ENCODE results near the gene MS4A6A. TPM values are rescaled to one million over a fixed set of nuclear protein-coding genes. Genes with fewer than 3 reads are reported as not detected.
"Not testable (repeated sequence)": the region's sequence is repeated elsewhere in the genome, so short reads cannot be mapped to it uniquely, and the experiment has no call there.

The MS4A6A gene
- total RNA-seq, 1 experiment from 2014 or later, result 0.52 TPM

DNA sequence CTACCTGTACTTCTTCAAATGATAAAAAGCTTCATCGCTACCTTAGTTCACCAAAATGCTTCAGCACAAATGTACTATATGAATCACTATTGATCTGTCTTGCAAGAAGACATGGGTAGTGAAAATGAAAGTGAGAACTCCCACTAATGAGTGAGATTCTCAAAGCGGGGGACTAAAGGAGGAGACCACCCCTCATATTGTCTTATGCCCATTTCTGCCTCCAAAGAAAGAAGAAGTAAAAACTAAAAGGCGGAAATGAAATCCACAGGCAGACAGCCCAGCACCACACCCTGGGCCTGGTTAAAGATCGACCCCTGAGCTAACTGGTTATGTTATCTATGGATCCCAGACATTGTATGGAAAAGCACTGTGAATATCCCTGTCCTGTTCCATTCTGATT is 9.7 kb upstream of the MS4A6A start:
- POLR2A ChIA-PET; CTCF ChIA-PET; BruUV-seq (replicated peaks): not testable (repeated sequence)

DNA sequence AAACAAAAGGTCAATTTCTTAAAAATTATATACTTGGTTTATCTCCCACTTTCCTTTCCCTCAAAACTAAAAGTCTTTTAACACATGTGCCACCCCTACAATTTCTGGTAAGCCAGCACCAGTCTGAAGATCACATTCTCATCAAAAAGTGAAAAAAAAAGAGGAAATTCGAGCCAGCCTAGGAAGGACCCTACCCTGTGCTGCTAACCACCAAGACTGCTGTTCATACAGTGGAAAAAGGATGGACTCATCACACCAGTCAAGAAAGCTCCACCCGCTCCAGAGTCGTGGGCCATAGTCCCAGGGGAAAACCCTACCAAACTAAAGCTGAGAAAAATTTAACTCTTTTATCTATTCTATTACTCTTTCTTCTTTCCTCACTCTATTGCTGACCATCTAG is 5.6 kb upstream of the MS4A6A start:
- H3K9ac ChIP-seq (ENCODE audit: low read length); H4K20me1 ChIP-seq (ENCODE audit: insufficient read depth); H3K27me3 ChIP-seq (ENCODE audit: insufficient read depth, low read length); H3K4me3 ChIP-seq (replicated peaks in 1 of 2; ENCODE audit: low read depth in 1 of 2, low read length in 2 of 2); BruUV-seq (replicated peaks); DNase-seq (ENCODE audit: low read depth, low spot score); H3K36me3 ChIP-seq (ENCODE audit: control insufficient read depth in 1 of 2, insufficient read depth in 2 of 2, low read length in 2 of 2); ATAC-seq; H3K9me2 ChIP-seq (ENCODE audit: insufficient read depth); H3K9me3 ChIP-seq (ENCODE audit: control insufficient read depth in 1 of 2, insufficient read depth in 1 of 2, low read depth in 1 of 2, low read length in 2 of 2); H3K79me2 ChIP-seq (ENCODE audit: insufficient read depth, low read length); H2AFZ ChIP-seq (ENCODE audit: low read depth, low read length, poor library complexity, severe bottlenecking); CTCF ChIA-PET; H3K4me2 ChIP-seq (ENCODE audit: low read length); H3K4me1 ChIP-seq (ENCODE audit: control insufficient read depth in 1 of 2, insufficient read depth in 2 of 2, low read length in 2 of 2); RAD21 ChIA-PET (ENCODE audit: low non-redundant PET in 1 of 2, low total read pairs in 2 of 2, uncharacterized antibody in 2 of 2, unreplicated experiment in 2 of 2); intact Hi-C loops (cut with micrococcal nuclease); H3K27ac ChIP-seq (ENCODE audit: low read depth, low read length); POLR2A ChIA-PET: not testable (repeated sequence)

More for the DNA sequence above, 9.7 kb upstream of the MS4A6A start:
- H3K27ac ChIP-seq (ENCODE audit: low read depth, low read length); H3K4me3 ChIP-seq (replicated peaks in 1 of 2; ENCODE audit: low read depth in 1 of 2, low read length in 2 of 2); H4K20me1 ChIP-seq (ENCODE audit: insufficient read depth); DNase-seq (ENCODE audit: low read depth, low spot score); H3K4me2 ChIP-seq (ENCODE audit: low read length); H3K79me2 ChIP-seq (ENCODE audit: insufficient read depth, low read length); H2AFZ ChIP-seq (ENCODE audit: low read depth, low read length, poor library complexity, severe bottlenecking); H3K9me3 ChIP-seq (ENCODE audit: control insufficient read depth in 1 of 2, insufficient read depth in 1 of 2, low read depth in 1 of 2, low read length in 2 of 2); H3K36me3 ChIP-seq (ENCODE audit: control insufficient read depth in 1 of 2, insufficient read depth in 2 of 2, low read length in 2 of 2); RAD21 ChIA-PET (ENCODE audit: low non-redundant PET in 1 of 2, low total read pairs in 2 of 2, uncharacterized antibody in 2 of 2, unreplicated experiment in 2 of 2); H3K9me2 ChIP-seq (ENCODE audit: insufficient read depth); H3K9ac ChIP-seq (ENCODE audit: low read length); H3K4me1 ChIP-seq (ENCODE audit: control insufficient read depth in 1 of 2, insufficient read depth in 2 of 2, low read length in 2 of 2); ATAC-seq; H3K27me3 ChIP-seq (ENCODE audit: insufficient read depth, low read length): not testable (repeated sequence)
- intact Hi-C loops (cut with micrococcal nuclease), result loop anchor here (5.0 kb wide), 1 partner anchor 370 kb away; no protein-coding TSS in a partner anchor

DNA sequence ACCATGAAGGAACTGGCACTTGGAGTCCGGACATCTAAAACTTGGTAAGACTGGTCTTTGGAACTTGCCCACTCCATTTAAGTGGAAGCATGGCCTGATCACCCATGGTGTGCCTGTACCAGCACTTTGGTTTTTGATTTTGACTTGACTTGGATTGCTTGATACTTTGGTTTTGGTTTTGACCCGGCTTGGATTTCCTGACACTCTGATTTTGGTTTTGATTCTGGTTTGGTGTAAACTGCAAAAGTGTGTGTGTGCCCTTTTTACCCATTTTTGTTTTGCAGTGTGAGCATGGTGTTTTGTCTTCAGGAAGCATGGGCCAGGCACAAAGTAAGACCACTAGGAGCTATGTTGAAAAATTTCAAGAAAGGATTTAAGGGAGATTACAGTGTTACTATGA is 3.2 kb upstream of the MS4A6A start:
- RAD21 ChIA-PET (ENCODE audit: low non-redundant PET in 1 of 2, low total read pairs in 2 of 2, uncharacterized antibody in 2 of 2, unreplicated experiment in 2 of 2); CTCF ChIA-PET; H3K4me1 ChIP-seq (ENCODE audit: control insufficient read depth in 1 of 2, insufficient read depth in 2 of 2, low read length in 2 of 2): not testable (repeated sequence)

DNA sequence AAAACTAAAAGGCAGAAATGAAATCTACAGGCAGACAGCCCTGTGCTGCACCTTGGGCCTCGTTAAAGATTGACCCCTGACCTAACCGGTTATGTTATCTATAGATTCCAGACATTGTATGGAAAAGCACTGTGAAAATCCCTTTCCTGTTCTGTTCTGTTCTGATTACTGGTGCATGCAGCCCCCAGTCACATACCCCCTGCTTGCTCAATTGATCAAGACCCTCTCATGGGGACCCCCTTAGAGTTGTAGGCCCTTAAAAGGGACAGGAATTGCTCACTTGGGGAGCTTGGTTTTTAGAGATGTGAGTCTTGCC is 2.6 kb upstream of the MS4A6A start:
- H3K36me3 ChIP-seq (ENCODE audit: control insufficient read depth in 1 of 2, insufficient read depth in 2 of 2, low read length in 2 of 2); ATAC-seq; intact Hi-C loops (cut with micrococcal nuclease); H3K4me1 ChIP-seq (ENCODE audit: control insufficient read depth in 1 of 2, insufficient read depth in 2 of 2, low read length in 2 of 2); DNase-seq (ENCODE audit: low read depth, low spot score); H3K27me3 ChIP-seq (ENCODE audit: insufficient read depth, low read length); H3K27ac ChIP-seq (ENCODE audit: low read depth, low read length); H4K20me1 ChIP-seq (ENCODE audit: insufficient read depth); H3K4me3 ChIP-seq (replicated peaks in 1 of 2; ENCODE audit: low read depth in 1 of 2, low read length in 2 of 2); H3K9ac ChIP-seq (ENCODE audit: low read length); RAD21 ChIA-PET (ENCODE audit: low non-redundant PET in 1 of 2, low total read pairs in 2 of 2, uncharacterized antibody in 2 of 2, unreplicated experiment in 2 of 2); BruUV-seq (replicated peaks); H2AFZ ChIP-seq (ENCODE audit: low read depth, low read length, poor library complexity, severe bottlenecking); H3K9me3 ChIP-seq (ENCODE audit: control insufficient read depth in 1 of 2, insufficient read depth in 1 of 2, low read depth in 1 of 2, low read length in 2 of 2); H3K4me2 ChIP-seq (ENCODE audit: low read length); CTCF ChIA-PET; POLR2A ChIA-PET; H3K9me2 ChIP-seq (ENCODE audit: insufficient read depth); H3K79me2 ChIP-seq (ENCODE audit: insufficient read depth, low read length): not testable (repeated sequence)

More for the DNA sequence above, 3.2 kb upstream of the MS4A6A start:
- POLR2A ChIA-PET; H3K27ac ChIP-seq (ENCODE audit: low read depth, low read length); H3K4me2 ChIP-seq (ENCODE audit: low read length); H2AFZ ChIP-seq (ENCODE audit: low read depth, low read length, poor library complexity, severe bottlenecking); H3K36me3 ChIP-seq (ENCODE audit: control insufficient read depth in 1 of 2, insufficient read depth in 2 of 2, low read length in 2 of 2); ATAC-seq; intact Hi-C loops (cut with micrococcal nuclease); H3K9me2 ChIP-seq (ENCODE audit: insufficient read depth); H3K27me3 ChIP-seq (ENCODE audit: insufficient read depth, low read length); H3K4me3 ChIP-seq (replicated peaks in 1 of 2; ENCODE audit: low read depth in 1 of 2, low read length in 2 of 2); H3K79me2 ChIP-seq (ENCODE audit: insufficient read depth, low read length); DNase-seq (ENCODE audit: low read depth, low spot score); BruUV-seq (replicated peaks); H4K20me1 ChIP-seq (ENCODE audit: insufficient read depth); H3K9ac ChIP-seq (ENCODE audit: low read length); H3K9me3 ChIP-seq (ENCODE audit: control insufficient read depth in 1 of 2, insufficient read depth in 1 of 2, low read depth in 1 of 2, low read length in 2 of 2): not testable (repeated sequence)

Data from HCT116 (cell line).